Endothelial cell of umbilical vein (primary cell): ENCODE measurements around the gene SFPQ. TPM values are rescaled to one million over a fixed set of nuclear protein-coding genes. Genes with fewer than 3 reads are reported as not detected.

Source experiments
- BruUV-seq: library from RNA; stranded (reverse); fragments of 400-500 nt; replicated peaks from 2 replicates; lab custom pipeline; 2021; lab: Mats Ljungman, UMichigan
- CTCF ChIA-PET: fragments of 300-600, 350-600 bp; sonication (Branson Sonifier 250); formaldehyde crosslinking; loops from one replicate; lab custom pipeline; 2021; ENCODE audit warnings: antibody characterized with exemption, inconsistent platforms; lab: Charles Lee
- POLR2A ChIA-PET: fragments of 300-600, 350-600 bp; sonication (Branson Sonifier 250); formaldehyde crosslinking; loops from one replicate; lab custom pipeline; 2021; ENCODE audit warnings: antibody characterized with exemption, inconsistent platforms; lab: Charles Lee
- DNase-seq: peaks from one replicate; pipeline ENCODE4 v3.0.0-alpha.2; 2011; ENCODE audit warnings: low read depth, low spot score
- FAIRE-seq: peaks from 2 replicates; lab custom pipeline; 2011; peaks lifted over from hg19 to GRCh38; lab: Jason Lieb, UNC
- H2AFZ ChIP-seq: 2 replicates; pipeline ENCODE4 v1.6.0; 2012; ENCODE audit warnings: low read depth, low read length, control low read depth, inconsistent platforms
- H3K27ac ChIP-seq: 2 replicates; pipeline ENCODE4 v1.5.1; 2011; ENCODE audit warnings: low read depth, mild to moderate bottlenecking, control low read depth, low read length, moderate library complexity; ENCODE audit not compliant: insufficient read depth
- H3K27me3 ChIP-seq, 2 experiments: 2 replicates each; pipeline versions ENCODE4 v1.6.0 to v1.6.1; 2011; ENCODE audit warnings: low read length in 2 of 2, mixed read lengths in 1 of 2; ENCODE audit not compliant: control insufficient read depth in 2 of 2, insufficient read depth in 2 of 2
- H3K36me3 ChIP-seq, 2 experiments: 2 replicates in 1 of 2; 3 replicates in 1 of 2; pipeline ENCODE4 v1.5.1; 2011; ENCODE audit warnings: low read length in 2 of 2, mild to moderate bottlenecking in 1 of 2, moderate library complexity in 1 of 2; ENCODE audit not compliant: control insufficient read depth in 2 of 2, insufficient read depth in 2 of 2; ENCODE audit errors: extremely low read depth in 1 of 2
- H3K4me1 ChIP-seq: 3 replicates; pipeline ENCODE4 v1.5.1; 2011; ENCODE audit warnings: mild to moderate bottlenecking, low read length; ENCODE audit not compliant: control insufficient read depth, insufficient read depth; ENCODE audit errors: extremely low read depth
- H3K4me2 ChIP-seq: 2 replicates; pipeline ENCODE4 v1.6.1; 2011; ENCODE audit warnings: low read length, control low read depth, mixed read lengths; ENCODE audit not compliant: insufficient read depth
- H3K4me3 ChIP-seq, 3 experiments: fragments of 200-600 bp in 1 of 3; sonication (generic), shearing (Covaris generic) in 1 of 3; replicated peaks in 1 of 3; 2 replicates each; pipeline ENCODE4 v1.5.1; 2011 to 2016; ENCODE audit warnings: control low read depth in 3 of 3, low read length in 3 of 3, mild to moderate bottlenecking in 2 of 3, inconsistent platforms in 1 of 3, low read depth in 1 of 3, moderate library complexity in 1 of 3; ENCODE audit not compliant: insufficient read depth in 1 of 3
- H3K79me2 ChIP-seq: 2 replicates; pipeline ENCODE4 v1.6.0; 2012; ENCODE audit warnings: low read length, inconsistent platforms; ENCODE audit not compliant: control insufficient read depth, insufficient read depth
- H3K9ac ChIP-seq: replicated peaks from 2 replicates; pipeline ENCODE3; 2011; ENCODE audit warnings: low read length, control low read depth; ENCODE audit not compliant: insufficient read depth; ENCODE audit errors: extremely low read depth
- H3K9me1 ChIP-seq: replicated peaks from 3 replicates; pipeline ENCODE4 v1.6.0; 2011; ENCODE audit warnings: mild to moderate bottlenecking, low read length; ENCODE audit not compliant: control insufficient read depth, insufficient read depth; ENCODE audit errors: extremely low read depth
- H3K9me3 ChIP-seq: replicated peaks from 2 replicates; pipeline ENCODE4 v1.5.1; 2012; ENCODE audit warnings: low read length, inconsistent platforms; ENCODE audit not compliant: control insufficient read depth, insufficient read depth
- H4K20me1 ChIP-seq: replicated peaks from 2 replicates; pipeline ENCODE3; 2011; ENCODE audit warnings: mild to moderate bottlenecking, low read length; ENCODE audit not compliant: control insufficient read depth, insufficient read depth; ENCODE audit errors: extremely low read depth
- EZH2 ChIP-seq: IDR thresholded peaks from 2 replicates; pipeline ENCODE4 v1.6.1; 2012; ENCODE audit warnings: borderline replicate concordance, low read depth, mild to moderate bottlenecking, moderate library complexity, low read length, inconsistent platforms; ENCODE audit not compliant: severe bottlenecking
- FOS ChIP-seq: IDR thresholded peaks from 2 replicates; pipeline ENCODE4 v1.6.1; 2011; ENCODE audit warnings: mild to moderate bottlenecking, low read length, moderate library complexity, borderline replicate concordance; ENCODE audit not compliant: insufficient read depth
- GATA2 ChIP-seq: IDR thresholded peaks from 2 replicates; pipeline ENCODE4 v1.7.0; 2011; ENCODE audit warnings: low read depth, mild to moderate bottlenecking, moderate library complexity, mixed read lengths, low read length; ENCODE audit not compliant: insufficient read length, insufficient read depth
- JUN ChIP-seq: IDR thresholded peaks from 2 replicates; pipeline ENCODE4 v1.6.1; 2011; ENCODE audit warnings: borderline replicate concordance, low read depth; ENCODE audit not compliant: insufficient read length, insufficient read depth
- MYC ChIP-seq: IDR thresholded peaks from one replicate; pipeline ENCODE4 v1.6.1; 2011; ENCODE audit warnings: mild to moderate bottlenecking, low read depth, low read length
- POLR2A ChIP-seq: IDR thresholded peaks from 2 replicates; pipeline ENCODE4 v1.6.1; 2012; ENCODE audit warnings: low read depth, mild to moderate bottlenecking, control low read depth, low read length
- POLR2AphosphoS5 ChIP-seq: IDR thresholded peaks from 2 replicates; pipeline ENCODE4 v1.6.1; 2012; ENCODE audit warnings: low read depth, mild to moderate bottlenecking, control low read depth, low read length, moderate library complexity; ENCODE audit not compliant: insufficient read depth
- dilution Hi-C: fragments of 300-500 bp; cut with MboI; formaldehyde crosslinking; loops from one replicate; pipeline ENCODE4 v1.15.0; 2019; ENCODE audit warnings: low sequenced_read_pairs; ENCODE audit not compliant: extremely low pct_ligation_motif_present
- intact Hi-C: fragments of 100-400 bp; cut with micrococcal nuclease; formaldehyde crosslinking; loops from one replicate; pipeline ENCODE4 v1.10.0; 2022
- polyA plus RNA-seq, 4 experiments: library from polyadenylated mRNA; depleted of rRNA in 3 of 4; stranded (reverse) in 3 of 4; unstranded in 1 of 4; fragments of >200 nt; gene quantifications; 2 replicates each; pipeline versions ENCODE4 v1.2.1 to v1.2.3, GENCODE V29; 2011 to 2012; ENCODE audit warnings: missing spikeins in 1 of 4
- total RNA-seq: library from RNA; stranded (reverse); gene quantifications from 2 replicates; pipeline ENCODE4 v1.2.3, GENCODE V29; 2021
- TF ChIP-seq, protein P1 (sequence below): IDR thresholded peaks from 2 replicates; pipeline ENCODE4 v1.6.1; 2011; ENCODE audit not compliant: insufficient read depth, insufficient read length
- TF ChIP-seq, protein P2 (sequence below), 2 donors: IDR thresholded peaks; 1 replicate in 1 of 2; 2 replicates in 1 of 2; pipeline ENCODE4 v1.5.1; 2011; ENCODE audit warnings: low read length in 2 of 2, mild to moderate bottlenecking in 2 of 2, moderate library complexity in 2 of 2, control low read depth in 1 of 2, inconsistent platforms in 1 of 2, low read depth in 1 of 2; ENCODE audit not compliant: insufficient read depth in 1 of 2; ENCODE audit errors: extremely low read depth in 1 of 2

SFPQ gene
- total and polyA plus RNA-seq, 2 donors (not counting 3 experiments of a cell fraction or from before 2014, with no cell fraction given), result 100 to 415 TPM

DNA sequence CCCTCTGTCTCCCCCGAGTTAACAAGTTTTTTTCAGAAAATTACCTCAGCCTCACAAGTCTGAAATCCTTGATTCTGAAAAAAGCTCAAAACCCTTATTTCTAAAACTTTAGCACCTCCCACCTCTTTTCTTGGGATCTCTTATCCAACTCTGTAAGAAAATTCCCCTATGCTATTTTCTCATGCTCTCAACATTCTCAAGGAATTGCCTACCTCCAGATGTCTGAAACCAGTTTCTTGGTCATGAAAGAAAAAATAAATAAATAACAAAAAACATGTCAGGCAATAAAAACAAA is 18.1 kb upstream of the SFPQ start:
- dilution Hi-C loops, result no loop called here
- Histone ChIP-seq H3K4me2 (no peak overlapping the region), H3K27me3 (no peaks in the 10 kb centered on the region), H3K79me2 (no peaks in the 10 kb centered on the region), H2AFZ (no peak overlapping the region), H3K27ac (no peak overlapping the region), H3K4me3 (no peak overlapping the region), H3K4me1 (no peaks in the 10 kb centered on the region), H3K36me3 (no peaks in the 10 kb centered on the region), H4K20me1 (no peaks in the 10 kb centered on the region), H3K9me3 (no peaks in the 10 kb centered on the region), H3K9ac (no peak overlapping the region), H3K9me1 (no peaks in the 10 kb centered on the region)
- TF ChIP-seq FOS (no peak), JUN (no peak), GATA2 (no peak), POLR2A (no peak), MYC (no peak), EZH2 (no peak), POLR2AphosphoS5 (no peak)
- TF ChIP-seq, protein P1, sequence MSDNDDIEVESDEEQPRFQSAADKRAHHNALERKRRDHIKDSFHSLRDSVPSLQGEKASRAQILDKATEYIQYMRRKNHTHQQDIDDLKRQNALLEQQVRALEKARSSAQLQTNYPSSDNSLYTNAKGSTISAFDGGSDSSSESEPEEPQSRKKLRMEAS, result no peak
- TF ChIP-seq, protein P2, sequence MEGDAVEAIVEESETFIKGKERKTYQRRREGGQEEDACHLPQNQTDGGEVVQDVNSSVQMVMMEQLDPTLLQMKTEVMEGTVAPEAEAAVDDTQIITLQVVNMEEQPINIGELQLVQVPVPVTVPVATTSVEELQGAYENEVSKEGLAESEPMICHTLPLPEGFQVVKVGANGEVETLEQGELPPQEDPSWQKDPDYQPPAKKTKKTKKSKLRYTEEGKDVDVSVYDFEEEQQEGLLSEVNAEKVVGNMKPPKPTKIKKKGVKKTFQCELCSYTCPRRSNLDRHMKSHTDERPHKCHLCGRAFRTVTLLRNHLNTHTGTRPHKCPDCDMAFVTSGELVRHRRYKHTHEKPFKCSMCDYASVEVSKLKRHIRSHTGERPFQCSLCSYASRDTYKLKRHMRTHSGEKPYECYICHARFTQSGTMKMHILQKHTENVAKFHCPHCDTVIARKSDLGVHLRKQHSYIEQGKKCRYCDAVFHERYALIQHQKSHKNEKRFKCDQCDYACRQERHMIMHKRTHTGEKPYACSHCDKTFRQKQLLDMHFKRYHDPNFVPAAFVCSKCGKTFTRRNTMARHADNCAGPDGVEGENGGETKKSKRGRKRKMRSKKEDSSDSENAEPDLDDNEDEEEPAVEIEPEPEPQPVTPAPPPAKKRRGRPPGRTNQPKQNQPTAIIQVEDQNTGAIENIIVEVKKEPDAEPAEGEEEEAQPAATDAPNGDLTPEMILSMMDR (IDR thresholded peaks at IDR 0.05; ENCODE audit: extremely low read depth in 1 of 2, insufficient read depth in 1 of 2, low read depth in 1 of 2, low read length in 2 of 2), result no peak
- intact Hi-C loops, result no loop called here
- DNase-seq (no peak), FAIRE-seq (no peak)
- POLR2A ChIA-PET, result no interaction called here
- CTCF ChIA-PET, result no interaction called here
- BruUV-seq, result no TSS peak
